NK-92 (cell line): ENCODE results near the gene EMCN.
"Not testable (repeated sequence)": the region's sequence is repeated elsewhere in the genome, so short reads cannot be mapped to it uniquely, and the experiment has no call there.

Experiments used
- DNase-seq: peaks from one replicate; lab custom pipeline; 2025; ENCODE audit not compliant: unreplicated experiment; lab: John Stamatoyannopoulos, UW

The EMCN gene

DNA sequence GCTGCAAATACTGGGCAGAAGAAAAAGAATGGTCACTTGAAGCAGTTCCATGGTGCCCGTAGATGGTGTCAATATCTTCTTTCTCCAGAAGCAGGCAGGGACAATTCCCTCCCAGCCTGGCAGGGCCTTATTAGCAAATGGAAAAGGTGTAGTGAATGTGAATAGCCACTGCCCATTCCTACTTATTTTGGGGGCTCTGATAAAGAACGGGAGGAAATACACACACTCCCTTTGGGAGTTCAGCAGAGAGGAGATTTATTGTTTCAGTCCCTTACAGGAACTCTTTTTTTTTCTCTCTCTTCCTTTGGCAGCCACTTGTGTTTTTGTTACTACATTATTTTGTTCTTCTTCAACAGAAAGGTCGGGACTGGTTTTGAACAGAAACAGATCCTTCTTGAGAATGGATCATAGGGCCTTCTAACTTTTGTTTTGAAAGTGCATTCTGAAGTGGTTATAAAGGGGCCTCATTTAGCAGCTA is at the start of gene EMCN:
EMCN (minus strand) TSS at position 159 of the 478 bp plus-strand sequence; CDS start at position 51, 108 bp downstream.
- DNase-seq = no peak

GRCh38 chr4:100566396-100566795 is 48.6 kb upstream of the EMCN start:
- no peak for DNase-seq

GRCh38 chr4:100557306-100557705 is 39.5 kb upstream of the EMCN start:
- no peak for DNase-seq

GRCh38 chr4:100555611-100556337 is 38.0 kb upstream of the EMCN start:
- DNase-seq = no peak

DNA sequence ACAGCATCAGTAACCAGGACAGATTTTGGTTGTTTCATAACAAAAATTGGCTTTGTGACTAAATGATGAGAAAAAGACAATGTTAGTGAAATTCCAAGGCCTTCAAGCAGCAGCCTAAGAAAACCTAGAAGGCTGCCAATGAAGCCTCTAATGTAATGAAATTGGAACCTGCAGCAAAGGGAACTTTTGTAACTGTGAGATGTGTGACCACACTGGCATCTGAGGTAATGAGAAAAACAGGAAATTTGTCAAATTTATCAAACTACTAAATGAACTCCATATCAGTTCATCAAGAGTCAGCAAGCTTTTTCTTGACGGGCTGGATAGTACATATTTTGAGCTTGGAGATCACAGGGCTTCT is 30.4 kb upstream of the EMCN start:
- DNase-seq = no peak

DNA sequence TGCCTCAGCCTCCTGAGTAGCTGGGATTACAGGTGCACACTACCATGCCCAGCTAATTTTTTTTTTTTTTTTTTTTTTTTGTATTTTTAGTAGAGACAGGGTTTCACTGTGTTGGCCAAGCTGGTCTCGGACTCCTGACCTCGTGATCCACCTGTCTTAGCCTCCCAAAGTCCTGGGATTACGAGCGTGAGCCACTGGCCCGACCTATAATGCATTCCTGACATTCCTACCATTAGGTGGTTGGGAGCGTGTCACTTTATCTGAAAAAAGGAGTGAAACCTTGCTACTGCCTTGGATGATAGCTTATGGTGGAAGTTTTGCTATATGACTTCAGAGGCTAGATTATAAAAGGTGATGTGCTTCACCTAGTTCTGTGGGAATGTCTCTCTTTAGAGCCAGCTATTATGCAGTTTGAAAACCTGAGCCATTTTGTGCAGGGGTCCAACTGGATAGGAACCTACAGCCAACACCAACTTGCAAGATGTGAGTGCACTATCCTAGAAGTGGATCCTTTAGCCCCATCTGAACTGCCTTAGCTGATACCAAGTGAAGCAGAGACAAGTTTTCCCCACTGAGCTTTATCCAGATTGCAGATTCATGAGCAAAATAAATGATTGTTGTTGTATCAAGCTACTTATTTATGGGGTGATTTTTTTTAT is 29.8 kb upstream of the EMCN start:
- DNase-seq = no peak

DNA sequence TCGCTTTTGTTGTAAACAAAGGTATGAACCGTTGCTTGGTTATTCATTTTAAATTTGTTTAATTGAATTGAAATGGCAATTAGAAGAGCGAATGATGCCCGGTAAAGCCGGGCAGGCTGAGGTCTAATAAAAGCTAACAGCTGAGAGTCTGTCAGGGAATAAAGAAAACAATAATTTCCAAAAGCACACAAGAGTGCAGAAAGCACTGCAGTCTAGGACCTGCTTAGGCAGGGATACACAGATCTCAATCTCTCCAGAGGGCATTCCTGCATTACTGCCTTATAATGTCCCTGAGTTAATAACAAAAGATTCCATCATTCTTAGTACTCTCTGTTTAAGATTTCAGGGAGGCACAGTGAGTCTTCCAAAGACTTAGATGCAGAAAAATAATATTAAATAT is 27.6 kb upstream of the EMCN start:
- DNase-seq = no peak

- DNase-seq = no peak
Measured at GRCh38 chr4:100540131-100540530, 22.3 kb upstream of the EMCN start.

DNA sequence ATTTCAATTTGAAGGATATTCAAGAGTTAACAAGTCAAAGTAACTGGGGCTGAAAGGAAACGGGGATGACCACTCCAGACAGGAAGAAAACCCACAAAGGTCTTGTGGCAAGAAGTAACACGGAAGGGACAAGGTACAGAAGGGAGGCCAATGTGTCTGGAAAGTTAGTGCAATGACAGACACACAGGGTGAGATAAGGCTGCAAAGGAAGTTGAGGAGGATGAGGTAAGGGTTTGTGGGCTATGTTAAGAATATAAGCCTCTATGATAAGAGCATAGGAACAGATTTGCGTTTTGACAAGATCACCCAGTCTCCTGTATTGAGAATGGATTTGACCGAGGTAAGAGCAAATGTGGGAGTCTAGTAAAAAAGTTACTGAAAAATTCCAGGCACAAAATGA is 21.9 kb upstream of the EMCN start:
- no peak for DNase-seq

- DNase-seq = no peak
Measured at GRCh38 chr4:100533741-100534140, 15.9 kb upstream of the EMCN start.

- not testable (repeated sequence) for DNase-seq
Measured at GRCh38 chr4:100530161-100530560, 12.3 kb upstream of the EMCN start.

DNA sequence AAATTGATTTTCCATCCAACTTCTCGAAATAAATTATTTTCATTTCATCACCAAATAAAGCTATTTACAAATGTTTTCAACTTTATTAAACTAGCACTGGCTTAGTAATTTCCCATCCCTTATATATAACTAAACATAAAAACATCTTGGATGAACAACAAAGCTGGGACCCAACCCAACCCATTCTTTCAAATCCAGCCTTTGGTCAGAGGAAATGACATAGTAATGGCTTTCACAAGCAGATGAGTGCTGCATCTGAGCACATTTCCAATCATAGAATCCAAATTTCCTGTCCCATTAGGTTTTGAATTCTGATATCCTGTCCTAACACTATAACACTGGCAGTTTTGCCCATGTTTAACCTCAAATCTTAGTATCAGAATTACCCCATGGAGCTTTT is 7.9 kb upstream of the EMCN start:
- no peak for DNase-seq

DNA sequence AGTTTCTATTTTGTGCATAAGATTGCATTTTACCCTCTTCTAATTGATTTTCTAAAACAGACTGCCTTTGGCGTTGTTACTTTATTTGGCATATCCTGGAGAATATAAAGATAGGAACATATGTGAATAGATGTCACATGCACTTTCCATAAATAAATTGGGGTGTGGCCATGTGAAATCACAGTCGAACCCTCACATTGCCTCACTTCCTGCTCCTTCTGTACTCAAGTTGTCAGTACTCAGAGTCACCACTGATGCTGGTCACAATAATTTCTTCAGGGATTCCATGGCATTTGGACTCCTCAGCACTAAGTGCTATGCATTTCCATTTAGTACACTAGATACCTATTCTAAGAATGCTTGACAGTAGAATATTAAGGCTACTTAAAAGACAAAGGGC is 1.4 kb upstream of the EMCN start:
- no peak for DNase-seq

GRCh38 chr4:100516225-100516624 is 1.6 kb downstream of the EMCN start:
- no peak for DNase-seq

DNA sequence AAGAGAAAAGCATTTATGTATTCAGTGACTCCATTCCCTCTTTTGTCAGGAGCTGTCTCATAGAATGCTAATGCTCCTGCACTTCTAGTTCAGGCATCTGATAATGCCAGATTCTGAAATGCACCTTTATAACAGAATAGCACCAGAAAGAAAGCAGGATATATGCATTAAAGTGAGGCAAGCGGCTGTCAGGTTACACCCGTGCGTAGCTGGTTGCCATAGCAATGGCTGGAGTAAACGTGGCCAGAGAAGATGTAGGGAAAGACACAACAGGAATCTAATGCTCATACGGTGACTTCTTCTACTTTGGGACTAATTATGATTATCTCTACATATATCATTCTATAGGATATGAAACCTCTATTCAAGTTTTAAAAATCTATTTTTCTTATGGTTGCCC is 5.9 kb downstream of the EMCN start:
- no peak for DNase-seq

DNA sequence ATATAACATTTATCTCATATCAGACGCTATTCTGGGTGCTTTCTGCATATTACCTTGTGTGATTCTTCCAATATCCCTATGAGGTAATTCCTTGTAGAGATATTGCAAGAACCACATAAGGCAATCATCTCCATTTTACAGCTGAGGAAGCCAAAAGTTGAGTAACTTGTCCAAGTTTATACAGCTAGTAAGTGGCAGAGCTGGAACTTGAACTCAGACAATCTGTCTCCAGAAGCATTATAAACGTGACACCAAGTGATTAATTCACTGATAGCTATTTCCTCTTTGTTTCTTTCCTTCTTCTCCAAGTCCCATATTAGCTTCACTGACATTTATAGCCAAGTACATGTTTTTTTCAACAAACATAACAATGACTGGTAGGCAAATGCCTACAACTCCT is 7.3 kb downstream of the EMCN start:
- no peak for DNase-seq

- DNase-seq = no peak
Measured at GRCh38 chr4:100509386-100509785, 8.4 kb downstream of the EMCN start.

GRCh38 chr4:100508691-100509090 is 9.1 kb downstream of the EMCN start:
- no peak for DNase-seq

GRCh38 chr4:100504086-100504874 is 13.5 kb downstream of the EMCN start:
- no peak for DNase-seq

GRCh38 chr4:100497791-100498190 is 20.0 kb downstream of the EMCN start:
- no peak for DNase-seq

- DNase-seq = no peak
Measured at GRCh38 chr4:100495074-100495473, 22.7 kb downstream of the EMCN start.

DNA sequence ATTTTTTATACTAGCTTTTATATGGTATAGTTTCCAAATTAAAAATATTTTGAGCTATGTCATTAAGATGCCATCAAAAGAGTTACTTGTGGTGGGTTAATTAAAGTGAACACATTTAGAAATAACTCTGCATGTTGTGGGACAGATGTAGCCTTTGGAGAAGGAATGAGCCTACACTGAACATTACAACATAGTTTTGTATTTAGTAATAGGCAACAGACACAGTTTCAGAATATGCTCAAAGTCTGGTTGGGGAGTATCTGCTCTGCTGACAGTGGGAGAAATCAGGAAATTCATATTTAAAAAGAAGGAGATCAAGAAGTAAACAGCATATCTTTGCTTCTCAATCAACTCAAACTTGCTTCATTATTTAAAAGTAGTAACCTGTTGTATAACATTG is 23.7 kb downstream of the EMCN start:
- DNase-seq = no peak
